Measurements from ENCODE around the gene KRTAP2-2. TPM values are rescaled to one million over a fixed set of nuclear protein-coding genes. Genes with fewer than 3 reads are reported as not detected.
"Not testable (repeated sequence)": the region's sequence is repeated elsewhere in the genome, so short reads cannot be mapped to it uniquely, and the experiment has no call there.

Gene KRTAP2-2
- total RNA-seq, 2 experiments from 2014 or later: not detected

DNA sequence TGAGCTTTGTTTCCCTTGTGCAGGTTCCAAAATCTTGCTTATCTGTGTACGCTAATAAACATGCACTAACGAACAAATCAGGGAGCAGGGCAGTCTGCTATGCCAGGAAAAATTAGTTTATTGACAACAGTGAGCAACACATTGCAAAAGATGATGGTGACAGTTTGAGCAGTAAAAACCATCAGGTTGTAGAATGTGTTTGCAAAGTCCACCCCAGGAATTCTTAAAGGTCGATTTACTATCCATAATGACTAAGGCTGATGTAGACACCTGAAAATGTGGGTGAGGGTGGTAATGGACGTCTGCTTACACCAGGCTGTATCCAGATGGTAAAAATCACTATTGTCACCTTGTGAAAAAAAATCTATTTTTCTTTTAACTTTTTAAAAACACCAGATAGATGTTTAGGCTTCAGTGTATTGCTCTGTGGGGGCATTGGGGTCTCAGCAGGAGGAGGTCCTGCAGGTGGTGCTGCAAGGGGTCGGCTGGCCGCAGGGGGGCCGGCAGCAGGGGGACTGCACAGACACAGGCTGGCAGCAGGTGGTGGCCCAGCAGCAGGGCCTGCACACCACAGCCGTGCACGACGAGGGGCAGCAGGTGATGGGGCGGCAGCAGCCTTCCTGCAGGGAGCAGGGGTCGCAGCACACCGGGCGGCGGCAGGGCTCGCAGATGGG, 10.1 kb upstream of the KRTAP2-2 start:
- CTCF ChIA-PET, POLR2A ChIA-PET: not testable (repeated sequence)

DNA sequence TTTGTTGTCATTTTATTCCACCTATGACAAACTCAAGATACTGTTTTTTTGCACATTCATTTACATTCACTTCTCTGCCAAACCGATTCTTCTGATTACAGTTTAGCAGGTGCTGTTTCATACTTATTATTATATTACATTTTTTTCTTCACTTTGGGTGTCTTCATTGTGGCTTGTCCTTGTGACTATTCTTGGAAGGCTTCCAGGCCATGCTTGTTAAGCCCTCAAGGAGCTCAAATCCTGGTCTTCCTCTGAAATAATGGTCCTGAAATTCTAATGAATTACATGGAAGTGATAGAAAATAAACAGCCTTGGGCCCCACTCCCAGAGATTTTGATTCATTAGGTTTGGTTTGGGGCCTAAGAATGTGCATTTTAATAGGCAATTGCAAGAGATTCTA, 9.3 kb upstream of the KRTAP2-2 start:
- ChIA-PET POLR2A (no interaction called here), CTCF (no interaction called here)

DNA sequence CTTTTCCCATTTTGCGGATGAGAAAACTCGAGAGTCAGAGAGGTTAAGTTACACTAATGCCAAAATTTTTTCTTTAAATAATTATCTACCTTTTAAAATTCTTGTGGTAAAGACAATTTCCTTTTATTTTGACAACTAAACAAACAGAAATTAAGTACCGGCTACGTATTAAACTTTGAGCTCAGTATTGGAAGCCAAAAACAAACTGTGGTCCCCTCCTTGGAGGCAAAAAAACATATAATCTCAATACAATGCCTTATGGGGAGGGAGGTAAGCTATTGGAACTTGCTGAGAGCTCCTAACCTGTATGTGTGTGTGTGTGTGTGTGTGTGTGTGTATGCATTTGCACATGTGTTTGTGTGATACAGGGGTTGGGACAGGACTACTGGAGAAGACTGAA, 8.4 kb upstream of the KRTAP2-2 start:
- POLR2A ChIA-PET: no interaction called here
- CTCF ChIA-PET: no interaction called here

DNA sequence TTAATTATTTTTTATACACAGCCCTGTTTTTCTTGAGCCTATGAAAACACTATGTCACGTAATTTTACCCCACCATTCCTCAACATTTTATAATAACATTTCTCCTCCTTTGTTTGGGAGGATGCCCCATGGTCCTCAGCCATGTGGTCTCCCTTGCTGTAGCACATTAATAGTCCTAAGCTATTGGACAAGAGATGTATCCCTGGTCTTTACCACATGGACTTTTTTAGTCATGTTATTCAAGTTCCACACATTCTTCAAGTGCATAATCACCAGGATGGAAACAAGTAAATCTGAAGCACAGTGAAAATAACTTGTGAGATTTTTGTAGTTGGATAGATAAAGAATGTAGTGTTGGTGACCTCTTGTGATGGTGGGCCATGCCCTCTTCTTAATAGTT, 6.9 kb upstream of the KRTAP2-2 start:
- ChIA-PET CTCF (no interaction called here), POLR2A (no interaction called here)

DNA sequence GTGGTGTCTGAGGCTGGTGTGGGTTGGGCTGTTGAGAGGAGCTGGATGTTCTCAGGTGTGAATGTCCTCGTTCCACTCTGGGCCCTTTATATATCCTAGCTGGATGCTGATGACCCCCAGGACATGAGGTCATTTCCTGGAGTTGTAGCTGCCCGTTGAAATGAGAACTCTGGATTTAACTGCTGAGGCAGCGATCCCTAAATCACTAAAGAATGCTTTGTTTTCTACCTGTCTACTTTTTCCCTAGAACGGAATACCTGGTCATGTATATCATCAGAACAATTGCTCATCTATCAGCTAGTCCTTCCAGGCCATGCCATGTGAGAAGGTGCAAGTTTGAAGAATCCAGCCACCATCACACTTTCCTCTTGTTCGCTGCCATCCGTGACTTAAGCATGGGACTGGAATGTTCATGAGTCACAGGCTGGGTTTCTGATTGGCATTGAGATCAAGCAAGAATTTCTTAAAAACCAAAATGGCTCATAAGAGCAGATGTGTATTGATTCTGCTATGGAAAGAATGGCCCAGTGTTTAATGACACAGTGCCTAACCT, 5.1 kb upstream of the KRTAP2-2 start, which contains the start of gene KRTAP2-3:
Gene KRTAP2-3, minus strand, starts transcription at position 63 of the 553 bp plus-strand sequence. CDS start 64 bp downstream, outside the sequence.
- CTCF ChIA-PET: no interaction called here
- POLR2A ChIA-PET: no interaction called here

DNA sequence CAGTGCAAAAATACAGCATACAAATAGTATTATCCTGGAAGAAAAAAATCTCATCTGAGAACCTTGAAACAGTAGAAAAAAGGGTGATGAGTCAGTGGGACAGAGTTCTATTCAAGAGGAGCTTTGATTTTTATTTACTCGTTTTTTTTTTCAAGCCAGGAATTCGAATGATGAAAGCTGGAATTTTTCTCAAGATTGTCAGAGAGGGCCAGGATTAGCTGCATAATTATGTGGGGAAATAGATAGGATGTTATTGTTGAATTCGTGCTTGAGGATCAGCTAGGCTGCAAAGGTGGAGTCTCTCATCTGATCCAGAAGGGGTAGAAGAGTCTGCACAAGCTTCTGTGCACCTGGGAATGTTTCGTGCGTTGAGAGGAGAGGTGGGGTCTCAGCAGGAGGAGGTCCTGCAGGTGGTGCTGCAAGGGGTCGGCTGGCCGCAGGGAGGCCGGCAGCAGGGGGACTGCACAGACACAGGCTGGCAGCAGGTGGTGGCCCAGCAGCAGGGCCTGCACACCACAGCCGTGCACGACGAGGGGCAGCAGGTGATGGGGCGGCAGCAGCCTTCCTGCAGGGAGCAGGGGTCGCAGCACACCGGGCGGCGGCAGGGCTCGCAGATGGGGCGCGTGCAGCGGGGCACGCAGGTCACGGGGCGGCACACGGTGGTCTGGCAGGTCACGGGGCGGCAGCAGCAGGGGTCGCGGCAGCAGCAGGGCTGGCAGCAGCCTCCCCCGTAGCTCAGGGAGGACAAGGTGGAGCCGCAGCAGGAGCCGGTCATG, 4.4 kb upstream of the KRTAP2-2 start:
- POLR2A ChIA-PET, CTCF ChIA-PET: not testable (repeated sequence)

DNA sequence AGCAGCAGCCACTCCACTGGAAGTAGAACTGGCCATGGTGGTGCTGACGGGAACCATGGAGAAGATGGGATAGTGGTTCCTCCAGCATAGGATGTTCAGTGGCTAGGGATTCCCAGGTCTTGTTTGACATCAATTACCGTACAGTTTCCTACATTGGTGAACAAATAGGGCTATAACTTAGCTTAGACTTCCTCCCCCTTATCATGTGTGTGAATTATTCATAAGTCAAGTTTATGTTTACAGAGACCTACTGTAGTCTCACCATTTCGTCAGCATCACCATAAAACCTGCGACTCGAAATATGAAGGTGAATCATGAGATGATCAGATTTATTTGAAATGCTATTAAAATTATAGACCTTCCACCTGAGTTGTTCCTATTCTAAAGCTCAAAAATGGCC, 3.7 kb upstream of the KRTAP2-2 start:
- POLR2A ChIA-PET: no interaction called here
- CTCF ChIA-PET: no interaction called here

DNA sequence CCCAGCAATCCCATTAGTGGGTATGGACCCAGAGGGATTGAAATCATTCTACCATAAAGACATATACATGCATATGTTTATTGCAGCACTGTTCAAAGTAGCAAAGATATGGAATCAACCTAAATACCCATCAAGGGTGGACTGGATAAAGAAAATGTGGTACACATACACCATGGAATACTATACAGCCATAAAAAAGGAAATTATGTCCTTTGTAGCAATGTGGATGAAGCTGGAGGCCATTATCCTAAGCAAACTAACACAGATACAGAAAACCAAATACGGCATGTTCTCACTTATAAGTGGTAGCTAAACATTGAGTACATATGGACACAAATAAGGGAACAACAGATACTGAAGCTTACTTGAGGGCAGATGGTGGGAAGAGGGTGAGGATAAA, 2.5 kb upstream of the KRTAP2-2 start:
- ChIA-PET CTCF (no interaction called here), POLR2A (no interaction called here)

DNA sequence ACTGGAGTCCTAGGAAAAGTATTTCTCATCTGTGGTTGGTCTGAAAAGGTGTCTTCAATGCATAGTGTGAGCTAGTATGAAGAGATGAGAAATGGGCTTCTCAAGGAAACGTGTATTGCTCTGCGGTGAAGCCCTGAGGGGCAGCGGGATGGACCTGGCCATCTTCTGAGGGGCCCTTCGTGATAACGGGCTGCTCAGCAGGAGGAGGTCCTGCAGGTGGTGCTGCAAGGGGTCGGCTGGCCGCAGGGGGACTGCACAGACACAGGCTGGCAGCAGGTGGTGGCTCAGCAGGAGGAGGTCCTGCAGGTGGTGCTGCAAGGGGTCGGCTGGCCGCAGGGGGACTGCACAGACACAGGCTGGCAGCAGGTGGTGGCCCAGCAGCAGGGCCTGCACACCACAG, 474 bp downstream of the KRTAP2-2 start:
- POLR2A ChIA-PET, CTCF ChIA-PET: not testable (repeated sequence)

DNA sequence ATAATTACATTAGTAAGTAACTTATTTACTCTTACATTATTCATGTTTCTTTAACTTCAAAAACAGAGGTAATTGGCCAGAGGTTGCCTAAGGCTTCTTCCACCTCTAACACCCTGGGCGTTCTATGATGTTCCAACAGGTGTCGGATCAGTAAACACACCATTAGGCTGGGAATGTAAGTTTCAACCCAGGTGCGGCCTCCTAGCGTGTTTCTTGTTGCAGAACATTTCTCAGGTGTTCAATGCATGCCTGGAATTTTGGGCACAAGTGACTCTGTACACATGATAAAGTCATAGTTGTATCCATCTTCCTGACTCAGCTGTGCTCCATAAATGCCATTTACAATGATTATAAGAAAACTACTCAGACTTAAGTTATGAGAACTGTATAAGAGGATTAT, 1.0 kb downstream of the KRTAP2-2 start:
- ChIA-PET POLR2A (no interaction called here), CTCF (no interaction called here)

DNA sequence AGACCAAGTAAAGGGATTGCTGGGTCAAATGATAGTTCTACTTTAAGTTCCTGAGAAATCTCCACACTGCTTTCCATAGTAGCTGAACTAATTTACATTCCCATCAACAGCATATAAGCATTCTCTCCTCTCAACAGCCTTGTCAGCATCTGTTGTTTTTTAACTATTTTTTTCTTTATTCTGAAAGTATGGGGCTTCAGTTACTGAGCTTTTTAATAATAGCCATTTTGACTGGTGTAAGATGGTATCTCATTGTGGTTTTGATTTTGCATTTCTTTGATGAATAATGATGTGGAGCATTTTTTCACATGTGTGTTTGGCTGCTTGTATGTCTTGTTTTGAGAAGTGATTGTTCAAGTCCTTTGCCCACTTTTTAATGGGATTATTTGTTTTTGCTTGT, 2.5 kb downstream of the KRTAP2-2 start:
- ChIA-PET CTCF (no interaction called here), POLR2A (no interaction called here)

DNA sequence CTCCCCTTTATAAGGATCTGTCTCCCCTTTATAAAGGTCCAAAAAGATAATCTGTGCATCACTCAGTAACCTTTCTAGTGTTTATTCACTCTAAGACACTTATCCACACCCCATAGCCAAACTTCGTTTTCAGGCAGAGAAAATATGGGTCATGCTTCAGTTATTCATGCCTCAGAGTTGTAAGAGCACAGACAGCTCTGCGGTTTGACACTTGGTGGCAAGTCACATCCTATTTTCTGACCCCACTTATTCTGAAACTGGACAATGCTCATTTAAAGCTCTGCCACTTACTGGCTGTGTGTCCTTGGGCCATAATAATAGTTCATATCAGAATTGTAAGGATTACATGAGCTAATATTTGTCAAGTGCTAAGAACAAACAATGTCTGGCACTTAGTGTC, 5.9 kb downstream of the KRTAP2-2 start:
- ChIA-PET CTCF (no interaction called here), POLR2A (no interaction called here)

DNA sequence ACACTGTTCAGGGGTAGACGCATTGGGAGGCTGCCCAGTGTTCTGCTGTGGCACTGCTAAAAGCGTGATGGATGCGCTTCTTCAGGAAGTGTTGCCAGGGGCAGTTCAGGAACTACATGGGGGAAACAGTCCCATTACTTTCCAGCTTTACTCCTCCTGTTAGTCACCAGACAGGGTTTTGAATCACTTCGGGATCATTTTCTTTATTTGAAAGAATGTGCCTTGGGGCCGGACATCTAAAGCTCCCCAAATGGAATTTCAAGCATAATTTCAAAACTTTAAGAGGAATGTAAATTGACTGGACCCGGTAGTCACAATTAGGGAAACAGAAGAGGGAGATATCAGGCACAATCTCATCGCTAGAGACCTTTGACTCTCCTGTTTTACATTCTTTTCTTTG, 6.6 kb downstream of the KRTAP2-2 start:
- CTCF ChIA-PET: no interaction called here

DNA sequence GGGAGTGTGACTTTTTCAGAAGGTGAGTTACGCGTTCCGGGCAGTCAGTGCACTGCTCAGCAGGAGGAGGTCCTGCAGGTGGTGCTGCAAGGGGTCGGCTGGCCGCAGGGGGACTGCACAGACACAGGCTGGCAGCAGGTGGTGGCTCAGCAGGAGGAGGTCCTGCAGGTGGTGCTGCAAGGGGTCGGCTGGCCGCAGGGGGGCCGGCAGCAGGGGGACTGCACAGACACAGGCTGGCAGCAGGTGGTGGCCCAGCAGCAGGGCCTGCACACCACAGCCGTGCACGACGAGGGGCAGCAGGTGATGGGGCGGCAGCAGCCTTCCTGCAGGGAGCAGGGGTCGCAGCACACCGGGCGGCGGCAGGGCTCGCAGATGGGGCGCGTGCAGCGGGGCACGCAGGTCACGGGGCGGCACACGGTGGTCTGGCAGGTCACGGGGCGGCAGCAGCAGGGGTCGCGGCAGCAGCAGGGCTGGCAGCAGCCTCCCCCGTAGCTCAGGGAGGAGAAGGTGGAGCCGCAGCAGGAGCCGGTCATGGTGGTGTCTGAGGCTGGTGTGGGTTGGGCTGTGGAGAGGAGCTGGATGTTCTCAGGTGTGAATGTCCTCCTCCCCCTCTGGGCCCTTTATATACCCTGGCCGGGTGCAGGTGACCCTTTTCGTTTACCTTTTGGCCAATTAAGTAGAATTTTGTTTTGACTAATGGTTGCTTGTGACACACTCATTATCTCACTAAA, 8.1 kb downstream of the KRTAP2-2 start, which contains the start of gene KRTAP2-1:
Gene KRTAP2-1, minus strand, starts transcription at position 582 of the 731 bp plus-strand sequence. Its CDS starts 49 bp downstream, at position 533.
- CTCF ChIA-PET, POLR2A ChIA-PET: not testable (repeated sequence)

More for the DNA sequence above, 6.6 kb downstream of the KRTAP2-2 start:
- POLR2A ChIA-PET: no interaction called here

DNA sequence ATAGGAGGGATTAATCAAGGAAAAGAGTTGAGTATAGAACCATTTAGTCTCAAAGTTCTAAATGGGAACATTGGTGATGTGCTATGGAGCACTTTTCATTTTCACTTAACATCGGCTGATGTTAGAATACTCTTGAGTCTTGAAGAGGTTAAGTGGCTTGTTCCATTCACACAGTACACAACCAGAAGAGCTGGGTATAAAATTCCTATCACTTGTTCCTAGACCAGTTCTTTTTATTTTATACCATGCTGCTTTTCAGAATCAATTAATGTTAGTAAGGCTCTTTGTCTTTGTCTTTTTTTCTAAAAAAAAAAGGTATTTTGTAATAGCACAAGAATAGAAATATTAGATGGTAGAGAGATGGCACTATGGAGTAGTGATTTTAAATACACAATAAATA, 12.1 kb downstream of the KRTAP2-2 start:
- CTCF ChIA-PET: no interaction called here
- POLR2A ChIA-PET: no interaction called here

DNA sequence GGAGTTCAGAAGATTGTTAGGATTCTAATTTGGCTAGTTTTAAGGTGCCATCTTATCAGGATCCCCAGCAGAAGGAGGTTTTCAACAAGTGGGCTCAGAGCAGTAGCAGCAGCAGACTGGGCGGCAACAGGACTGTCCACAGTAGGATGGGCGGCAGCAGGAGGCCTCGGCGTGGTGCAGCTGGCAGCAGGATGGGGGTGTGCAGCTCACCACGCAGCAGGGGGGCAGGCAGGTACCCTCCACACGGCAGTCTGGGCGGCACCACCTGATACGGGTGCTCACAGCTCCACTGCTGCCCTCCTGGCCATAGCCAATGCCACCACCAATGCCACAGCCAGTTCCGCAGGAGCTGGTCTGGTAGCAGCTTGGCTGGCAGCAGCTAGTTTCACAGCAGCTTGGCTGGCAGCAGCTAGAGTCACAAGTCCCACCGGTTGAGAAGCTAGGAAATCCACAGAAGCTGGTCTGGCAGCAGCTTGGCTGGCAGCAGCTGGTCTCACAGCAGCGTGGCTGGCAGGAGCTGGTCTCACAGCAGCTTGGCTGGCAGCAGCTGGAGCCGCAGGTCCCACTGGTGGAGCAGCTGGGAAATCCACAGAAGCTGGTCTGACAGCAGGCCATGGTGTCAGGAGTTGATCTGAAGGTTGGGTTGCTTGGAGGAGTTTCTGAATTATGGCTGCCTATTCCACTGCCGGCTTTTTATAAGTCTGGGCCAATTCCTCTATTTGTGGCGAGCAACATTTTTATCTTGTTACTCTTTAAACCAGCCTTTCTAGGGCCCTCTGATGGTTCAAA, 14.1 kb downstream of the KRTAP2-2 start, which contains the start of gene KRTAP1-1:
Gene KRTAP1-1, minus strand, starts transcription at position 668 of the 789 bp plus-strand sequence. Its CDS starts 53 bp downstream, at position 615.
- CTCF ChIA-PET, POLR2A ChIA-PET: not testable (repeated sequence)

DNA sequence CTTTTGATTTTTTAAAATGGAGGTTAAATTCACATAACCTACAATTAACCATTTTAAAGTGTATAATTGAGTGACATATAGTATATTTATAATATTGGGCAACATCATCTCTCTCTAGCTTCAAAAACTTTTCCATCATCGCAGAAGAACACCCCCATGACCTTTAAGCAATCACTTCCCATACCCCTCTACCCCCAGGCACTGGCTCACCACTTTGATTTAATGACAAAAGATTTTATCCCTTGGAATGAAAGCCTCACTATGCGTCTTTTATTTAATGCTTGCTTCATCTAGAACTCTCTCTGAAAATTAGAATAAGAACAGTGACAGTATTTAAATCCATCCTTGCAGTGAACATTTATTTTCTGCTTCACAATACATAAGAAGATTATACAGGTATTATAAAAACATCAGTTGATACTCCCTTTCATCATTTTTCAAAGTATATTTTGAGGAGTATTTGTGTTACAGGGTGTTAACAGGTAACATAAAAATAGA, 17.1 kb downstream of the KRTAP2-2 start:
- ChIA-PET POLR2A (no interaction called here), CTCF (no interaction called here)

DNA sequence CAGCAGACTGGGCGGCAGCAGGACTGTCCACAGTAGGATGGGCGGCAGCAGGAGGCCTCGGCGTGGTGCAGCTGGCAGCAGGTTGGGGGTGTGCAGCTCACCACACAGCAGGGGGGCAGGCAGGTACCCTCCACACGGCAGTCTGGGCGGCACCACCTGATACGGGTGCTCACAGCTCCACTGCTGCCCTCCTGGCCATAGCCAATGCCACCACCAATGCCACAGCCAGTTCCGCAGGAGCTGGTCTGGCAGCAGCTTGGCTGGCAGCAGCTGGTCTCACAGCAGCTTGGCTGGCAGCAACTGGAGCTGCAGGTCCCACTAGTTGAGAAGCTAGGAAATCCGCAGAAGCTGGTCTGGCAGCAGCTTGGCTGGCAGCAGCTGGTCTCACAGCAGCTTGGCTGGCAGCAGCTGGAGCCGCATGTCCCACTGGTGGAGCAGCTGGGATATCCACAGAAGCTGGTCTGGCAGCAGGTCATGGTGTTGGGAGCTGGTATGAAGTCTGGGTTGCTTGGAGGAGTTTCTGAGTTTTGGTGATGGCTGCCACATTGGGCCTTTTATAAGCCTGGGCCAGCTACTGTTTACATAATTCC, 20.6 kb downstream of the KRTAP2-2 start, which contains the start of gene KRTAP1-3:
Gene KRTAP1-3, minus strand, starts transcription at position 529 of the 590 bp plus-strand sequence. Its CDS starts 53 bp downstream, at position 476.
- POLR2A ChIA-PET, CTCF ChIA-PET: not testable (repeated sequence)

DNA sequence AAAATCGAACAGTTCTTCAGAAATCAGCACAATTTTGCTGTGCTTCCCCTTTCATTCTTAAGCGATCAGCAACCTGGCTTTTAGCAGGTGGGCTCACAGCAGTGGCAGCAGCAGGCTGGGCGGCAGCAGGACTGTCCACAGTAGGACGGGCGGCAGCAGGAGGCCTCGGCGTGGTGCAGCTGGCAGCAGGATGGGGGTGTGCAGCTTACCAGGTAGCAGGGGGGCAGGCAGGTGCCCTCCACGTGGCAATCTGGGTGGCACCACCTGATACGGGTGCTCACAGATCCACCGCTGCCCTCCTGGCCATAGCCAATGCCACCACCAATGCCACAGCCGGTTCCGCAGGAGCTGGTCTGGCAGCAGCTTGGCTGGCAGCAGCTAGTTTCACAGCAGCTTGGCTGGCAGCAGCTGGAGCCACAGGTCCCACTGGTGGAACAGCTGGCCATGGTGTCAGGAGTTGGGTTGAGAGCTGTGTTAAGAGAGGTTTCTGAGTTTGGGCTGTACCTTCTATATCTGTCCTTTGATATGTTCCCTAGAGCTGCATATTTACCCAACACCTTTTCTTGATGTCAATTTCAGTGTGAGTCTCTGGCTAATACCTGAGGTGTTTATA, 25.3 kb downstream of the KRTAP2-2 start, which contains the start of gene KRTAP1-4:
Gene KRTAP1-4, minus strand, starts transcription at position 563 of the 613 bp plus-strand sequence. Its CDS starts 117 bp downstream, at position 446.
- ChIA-PET POLR2A (no interaction called here), CTCF (interaction anchor here (1.2 kb wide), 1 partner anchor 9 kb away, joined by 3 read pairs; no protein-coding TSS in a partner anchor)
